Measurements from ENCODE around the gene ACER3. TPM values are rescaled to one million over a fixed set of nuclear protein-coding genes. Genes with fewer than 3 reads are reported as not detected.

The ACER3 gene
- total RNA-seq, 1 donor = 18.6 TPM

- no peak for TF ChIP-seq CTCF (IDR thresholded peaks at IDR 0.05; ENCODE audit: insufficient read depth, low read depth, low read length)
- DNase-seq (ENCODE audit: low read depth) = no peak
- H3K4me3 ChIP-seq (ENCODE audit: low read depth, low read length) = no peak overlapping the region
These were observed 126.5 kb downstream of the ACER3 start for GRCh38 chr11:76987203-76987602.

- no peak overlapping the region for H3K4me3 ChIP-seq (ENCODE audit: low read depth, low read length)
- DNase-seq (ENCODE audit: low read depth) = no peak
- TF ChIP-seq CTCF (IDR thresholded peaks at IDR 0.05; ENCODE audit: insufficient read depth, low read depth, low read length) = no peak
These were observed 129.9 kb downstream of the ACER3 start for GRCh38 chr11:76990628-76991027.

GRCh38 chr11:76995081-76995576 is 134.4 kb downstream of the ACER3 start:
- H3K4me3 ChIP-seq (ENCODE audit: low read depth, low read length) = no peak overlapping the region
- no peak for DNase-seq (ENCODE audit: low read depth)
- no peak for TF ChIP-seq CTCF (IDR thresholded peaks at IDR 0.05; ENCODE audit: insufficient read depth, low read depth, low read length)

- TF ChIP-seq CTCF (IDR thresholded peaks at IDR 0.05; ENCODE audit: insufficient read depth, low read depth, low read length) = no peak
- no peak for DNase-seq (ENCODE audit: low read depth)
These were observed 136.8 kb downstream of the ACER3 start for GRCh38 chr11:76997512-76997911.

GRCh38 chr11:76999597-76999996 is 138.9 kb downstream of the ACER3 start:
- no peak for DNase-seq (ENCODE audit: low read depth)
- TF ChIP-seq CTCF (IDR thresholded peaks at IDR 0.05; ENCODE audit: insufficient read depth, low read depth, low read length) = no peak
- H3K4me3 ChIP-seq (ENCODE audit: low read depth, low read length) = no peak overlapping the region

More at GRCh38 chr11:76997512-76997911, 136.8 kb downstream of the ACER3 start:
- no peak overlapping the region for H3K4me3 ChIP-seq (ENCODE audit: low read depth, low read length)

GRCh38 chr11:77001613-77002012 is 140.9 kb downstream of the ACER3 start:
- H3K4me3 ChIP-seq (ENCODE audit: low read depth, low read length) = no peak overlapping the region
- TF ChIP-seq CTCF (IDR thresholded peaks at IDR 0.05; ENCODE audit: insufficient read depth, low read depth, low read length) = no peak
- no peak for DNase-seq (ENCODE audit: low read depth)

- no peak for DNase-seq (ENCODE audit: low read depth)
- no peak overlapping the region for H3K4me3 ChIP-seq (ENCODE audit: low read depth, low read length)
- no peak for TF ChIP-seq CTCF (IDR thresholded peaks at IDR 0.05; ENCODE audit: insufficient read depth, low read depth, low read length)
These were observed 142.1 kb downstream of the ACER3 start for GRCh38 chr11:77002776-77003175.
